Esophagus muscularis mucosa (tissue), 4 donors: ENCODE data around the gene NUDCD2. TPM values are rescaled to one million over a fixed set of nuclear protein-coding genes. Genes with fewer than 3 reads are reported as not detected.
"Not testable (repeated sequence)": the region's sequence is repeated elsewhere in the genome, so short reads cannot be mapped to it uniquely, and the experiment has no call there.

Source experiments
- DNase-seq: peaks from one replicate; pipeline ENCODE4 v3.0.0-alpha.2; 2017; ENCODE audit errors: extremely low spot score
- H3K27ac ChIP-seq, 4 donors: fragments of 200-600 bp; sonication (generic); replicated peaks in 1 of 4; 1 replicate in 3 of 4; 2 replicates in 1 of 4; pipeline ENCODE4 v1.5.1; 2016 to 2019; ENCODE audit warnings: mild to moderate bottlenecking in 1 of 4
- H3K27me3 ChIP-seq, 4 donors: fragments of 200-600 bp; sonication (generic); one replicate each; pipeline versions ENCODE4 v1.5.1 to v1.6.0; 2016 to 2019
- H3K36me3 ChIP-seq, 4 donors: fragments of 200-600 bp; sonication (generic); one replicate each; pipeline ENCODE4 v1.5.1; 2016 to 2019
- H3K4me1 ChIP-seq, 4 donors: fragments of 200-600 bp; sonication (generic); one replicate each; pipeline ENCODE4 v1.5.1; 2016 to 2019
- H3K4me3 ChIP-seq, 4 donors: fragments of 200-600 bp; sonication (generic); 1 replicate in 2 of 4; 2 replicates in 2 of 4; pipeline ENCODE4 v1.5.1; 2016 to 2019; ENCODE audit warnings: mild to moderate bottlenecking in 4 of 4, moderate library complexity in 1 of 4
- H3K9me3 ChIP-seq, 4 donors: fragments of 200-600 bp; sonication (generic); 1 replicate in 3 of 4; 2 replicates in 1 of 4; pipeline ENCODE4 v1.5.1; 2016 to 2019
- EP300 ChIP-seq: sonication (generic); formaldehyde crosslinking; IDR thresholded peaks from one replicate; pipeline ENCODE4 v1.6.1; 2017; ENCODE audit warnings: antibody characterized with exemption
- POLR2A ChIP-seq: fragments of 450-650 bp; IDR thresholded peaks from one replicate; pipeline ENCODE4 v1.6.1; 2017; ENCODE audit warnings: antibody characterized with exemption, moderate library complexity, mild to moderate bottlenecking, low read depth
- POLR2AphosphoS5 ChIP-seq, 2 donors: sonication (generic); formaldehyde crosslinking; IDR thresholded peaks; one replicate each; pipeline ENCODE4 v1.6.1; 2017; ENCODE audit warnings: antibody characterized with exemption in 2 of 2
- WGBS: methylation state at CpG from one replicate; pipeline ENCODE4 v1.1.5; 2018; 5-methylcytosine and 5-hydroxymethylcytosine counted together
- intact Hi-C: fragments of 100-400 bp; cut with DNase I; formaldehyde crosslinking; loops from one replicate; pipeline ENCODE4 v1.15.1; 2023
- total RNA-seq, 4 donors: library from RNA; depleted of rRNA; stranded (reverse); fragments of >200 nt; gene quantifications; one replicate each; pipeline versions ENCODE4 v1.1.0 to v1.2.1, GENCODE V29; 2016
- TF ChIP-seq, protein P1 (sequence below), 3 experiments: fragments of 200-600 bp in 2 of 3; fragments of 450-650 bp in 1 of 3; sonication (generic) in 2 of 3; IDR thresholded peaks; one replicate each; pipeline ENCODE4 v1.5.1; 2017 to 2019; ENCODE audit warnings: antibody characterized with exemption in 3 of 3, mild to moderate bottlenecking in 2 of 3, moderate library complexity in 1 of 3

Gene NUDCD2
- total RNA-seq, 4 donors from 2014 or later: 7.6 to 12.5 (median 9.7) TPM

- no peak for TF ChIP-seq POLR2AphosphoS5 (IDR thresholded peaks at IDR 0.05)
- TF ChIP-seq EP300: no peak
- TF ChIP-seq, protein P1, sequence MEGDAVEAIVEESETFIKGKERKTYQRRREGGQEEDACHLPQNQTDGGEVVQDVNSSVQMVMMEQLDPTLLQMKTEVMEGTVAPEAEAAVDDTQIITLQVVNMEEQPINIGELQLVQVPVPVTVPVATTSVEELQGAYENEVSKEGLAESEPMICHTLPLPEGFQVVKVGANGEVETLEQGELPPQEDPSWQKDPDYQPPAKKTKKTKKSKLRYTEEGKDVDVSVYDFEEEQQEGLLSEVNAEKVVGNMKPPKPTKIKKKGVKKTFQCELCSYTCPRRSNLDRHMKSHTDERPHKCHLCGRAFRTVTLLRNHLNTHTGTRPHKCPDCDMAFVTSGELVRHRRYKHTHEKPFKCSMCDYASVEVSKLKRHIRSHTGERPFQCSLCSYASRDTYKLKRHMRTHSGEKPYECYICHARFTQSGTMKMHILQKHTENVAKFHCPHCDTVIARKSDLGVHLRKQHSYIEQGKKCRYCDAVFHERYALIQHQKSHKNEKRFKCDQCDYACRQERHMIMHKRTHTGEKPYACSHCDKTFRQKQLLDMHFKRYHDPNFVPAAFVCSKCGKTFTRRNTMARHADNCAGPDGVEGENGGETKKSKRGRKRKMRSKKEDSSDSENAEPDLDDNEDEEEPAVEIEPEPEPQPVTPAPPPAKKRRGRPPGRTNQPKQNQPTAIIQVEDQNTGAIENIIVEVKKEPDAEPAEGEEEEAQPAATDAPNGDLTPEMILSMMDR (IDR thresholded peaks at IDR 0.05): no peak
- TF ChIP-seq POLR2A: no peak
- intact Hi-C loops: no loop called here
Observed at GRCh38 chr5:163436515-163436914, 23.4 kb downstream of the NUDCD2 start.

GRCh38 chr5:163434401-163434866, 25.5 kb downstream of the NUDCD2 start:
- TF ChIP-seq EP300: no peak
- TF ChIP-seq POLR2A: no peak
- TF ChIP-seq, protein P1 (IDR thresholded peaks at IDR 0.05): no peak
- TF ChIP-seq POLR2AphosphoS5 (IDR thresholded peaks at IDR 0.05): no peak
- no peak for DNase-seq

More at GRCh38 chr5:163436515-163436914, 23.4 kb downstream of the NUDCD2 start:
- no peak for DNase-seq
- Histone ChIP-seq H3K36me3 (peaks cover 0 to 10% (median 2%) of the 10 kb centered on the region in 4 donors), H3K4me1 (peaks cover 13 to 41% (median 34%) of the 10 kb centered on the region in 4 donors), H3K4me3 (peak overlapping the region in 1 of 4 donors; percentile 87), H3K9me3 (no peaks in the 10 kb centered on the region), H3K27me3 (no peaks in the 10 kb centered on the region), H3K27ac (peak overlapping the region; percentile 89 to 90 (median 90))
- WGBS: 80% methylated on average over 4 of the region's 4 CpGs

GRCh38 chr5:163433271-163433670, 26.6 kb downstream of the NUDCD2 start:
- Histone ChIP-seq H3K36me3 (no peaks in the 10 kb centered on the region), H3K4me1 (peaks cover 1 to 13% (median 9%) of the 10 kb centered on the region in 4 donors), H3K27ac (no peak overlapping the region), H3K9me3 (no peaks in the 10 kb centered on the region), H3K4me3 (no peak overlapping the region), H3K27me3 (no peaks in the 10 kb centered on the region)
- TF ChIP-seq, protein P1 (IDR thresholded peaks at IDR 0.05): no peak
- TF ChIP-seq POLR2AphosphoS5 (IDR thresholded peaks at IDR 0.05) (no peak), EP300 (no peak), POLR2A (no peak)
- intact Hi-C loops: no loop called here
- DNase-seq: no peak
- WGBS: 63% methylated on average over 5 of the region's 5 CpGs

More at GRCh38 chr5:163434401-163434866, 25.5 kb downstream of the NUDCD2 start:
- Histone ChIP-seq H3K4me3 (no peak overlapping the region), H3K27me3 (no peaks in the 10 kb centered on the region), H3K27ac (no peak overlapping the region), H3K4me1 (peaks cover 13 to 24% (median 20%) of the 10 kb centered on the region in 4 donors), H3K9me3 (no peaks in the 10 kb centered on the region), H3K36me3 (no peaks in the 10 kb centered on the region)
- intact Hi-C loops: no loop called here
- 37% methylated on average over 3 of the region's 3 CpGs for WGBS

GRCh38 chr5:163432544-163432943, 27.4 kb downstream of the NUDCD2 start:
- WGBS: 86% methylated on average over 1 of the region's 1 CpG
- TF ChIP-seq, protein P1 (IDR thresholded peaks at IDR 0.05): no peak
- TF ChIP-seq POLR2AphosphoS5 (IDR thresholded peaks at IDR 0.05): no peak
- TF ChIP-seq EP300: no peak
- no peak for TF ChIP-seq POLR2A
- intact Hi-C loops: no loop called here

GRCh38 chr5:163426128-163426527, 33.8 kb downstream of the NUDCD2 start:
- H3K27me3 ChIP-seq, H3K9me3 ChIP-seq, H3K4me3 ChIP-seq, H3K4me1 ChIP-seq, H3K36me3 ChIP-seq, DNase-seq, H3K27ac ChIP-seq, intact Hi-C loops: not testable (repeated sequence)
- 48% methylated on average over 4 of the region's 4 CpGs for WGBS

More at GRCh38 chr5:163432544-163432943, 27.4 kb downstream of the NUDCD2 start:
- Histone ChIP-seq H3K27me3 (no peaks in the 10 kb centered on the region), H3K4me3 (no peak overlapping the region), H3K36me3 (no peaks in the 10 kb centered on the region), H3K27ac (no peak overlapping the region), H3K4me1 (peaks cover 0 to 8% (median 7%) of the 10 kb centered on the region in 4 donors), H3K9me3 (no peaks in the 10 kb centered on the region)
- DNase-seq: no peak
